ENCODE results near the gene MT1E.
A peak's percentile ranks its signal among the peaks of the same experiment; 100 is the strongest.
"Not testable (repeated sequence)": the region's sequence is repeated elsewhere in the genome, so short reads cannot be mapped to it uniquely, and the experiment has no call there.

MT1E gene

DNA sequence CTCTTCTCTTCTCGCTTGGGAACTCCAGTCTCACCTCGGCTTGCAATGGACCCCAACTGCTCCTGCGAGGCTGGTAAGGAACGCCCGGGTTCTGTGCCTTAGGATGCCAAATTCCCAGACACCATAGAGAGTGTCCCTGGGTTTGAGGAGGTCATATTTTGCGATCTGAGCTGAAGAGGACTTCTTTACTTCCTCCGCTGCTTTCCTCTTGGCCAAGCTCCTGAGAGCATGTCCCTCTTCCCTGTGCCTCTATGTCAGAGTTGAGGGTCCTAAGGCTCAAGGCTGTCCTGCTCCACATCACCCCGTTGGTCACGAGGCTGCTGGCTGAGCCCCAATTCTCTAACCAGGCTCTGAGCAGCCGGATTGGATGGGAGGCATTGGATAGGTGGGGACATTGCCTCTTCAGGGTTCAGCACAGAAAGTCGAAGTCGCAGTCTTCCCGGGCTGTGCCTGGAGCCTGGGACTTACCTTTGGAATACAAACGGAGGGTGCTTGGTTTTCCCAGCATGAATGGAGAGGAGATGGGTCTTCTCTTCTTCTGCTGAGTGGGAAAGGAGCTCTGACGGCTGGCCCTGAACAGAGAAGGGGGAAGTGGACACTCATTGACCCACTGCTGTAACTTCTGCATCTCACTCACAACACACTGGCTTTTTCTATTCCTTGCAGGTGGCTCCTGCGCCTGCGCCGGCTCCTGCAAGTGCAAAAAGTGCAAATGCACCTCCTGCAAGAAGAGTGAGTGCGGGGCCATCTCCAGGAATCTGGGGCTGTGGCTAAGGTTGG is 44.4 kb downstream of the MT1E start:
- no peak for DNase-seq (ENCODE audit: low read depth in 1 of 2, low spot score in 1 of 2)

DNA sequence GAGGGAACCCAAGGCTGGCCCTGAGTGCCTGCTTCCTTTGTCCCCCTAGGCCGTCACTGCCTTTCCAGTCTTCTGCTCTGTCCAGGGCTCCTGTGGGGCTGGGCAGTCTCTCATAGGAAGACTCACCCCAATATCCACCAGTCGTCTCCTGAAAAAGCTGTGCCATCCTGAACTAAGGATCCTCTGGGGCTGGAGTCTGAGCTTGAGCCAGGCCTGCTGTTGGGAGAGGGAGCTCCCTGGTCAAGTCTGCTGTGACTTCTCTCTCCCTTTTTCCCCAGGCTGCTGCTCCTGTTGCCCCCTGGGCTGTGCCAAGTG is 45.0 kb downstream of the MT1E start:
- no peak for DNase-seq (ENCODE audit: low read depth in 1 of 2, low spot score in 1 of 2)

- DNase-seq (ENCODE audit: low read depth in 1 of 2, low spot score in 1 of 2): not testable (repeated sequence)
These were observed 46.1 kb downstream of the MT1E start for GRCh38 chr16:56671691-56672090.

GRCh38 chr16:56672171-56672570 is 46.6 kb downstream of the MT1E start:
- DNase-seq (ENCODE audit: low read depth in 1 of 2, low spot score in 1 of 2): not testable (repeated sequence)

DNA sequence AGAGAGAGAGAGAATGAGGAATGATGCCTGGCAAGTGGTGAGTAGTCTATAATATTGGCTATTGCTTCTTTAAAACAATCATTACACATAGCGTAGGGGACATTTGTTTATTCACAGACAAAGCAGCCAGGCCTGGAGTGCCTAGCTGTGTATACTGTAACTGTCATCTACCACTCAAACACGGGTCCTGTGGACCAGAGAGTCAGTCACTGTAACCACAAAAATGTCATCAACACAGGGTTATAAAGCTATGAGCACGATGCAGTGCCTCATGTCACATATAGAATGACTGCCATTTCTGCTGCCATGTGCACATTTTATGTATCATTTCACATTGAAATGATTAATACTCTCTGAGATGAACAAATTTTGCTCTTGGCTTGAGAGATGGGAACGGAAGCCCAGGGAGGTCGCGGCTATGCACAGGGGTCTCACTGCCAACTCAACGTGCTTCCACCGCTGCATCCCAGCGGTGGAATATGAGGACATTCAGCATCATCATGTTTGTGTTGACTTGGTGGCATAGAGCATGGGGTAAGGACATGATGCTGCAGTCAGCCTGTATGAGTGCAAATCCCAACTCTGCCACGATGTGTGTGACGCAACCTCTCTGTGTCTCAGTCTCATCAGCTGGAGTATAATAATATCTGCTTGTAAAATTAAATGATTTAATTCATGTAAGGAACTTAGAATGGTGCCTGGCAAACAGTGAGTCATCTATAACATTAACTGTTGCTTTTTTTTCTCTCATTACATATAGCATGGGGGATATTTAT is 47.4 kb downstream of the MT1E start:
- no peak for DNase-seq (ENCODE audit: low read depth in 1 of 2, low spot score in 1 of 2)

GRCh38 chr16:56673921-56674320 is 48.3 kb downstream of the MT1E start:
- DNase-seq (ENCODE audit: low read depth in 1 of 2, low spot score in 1 of 2): no peak

DNA sequence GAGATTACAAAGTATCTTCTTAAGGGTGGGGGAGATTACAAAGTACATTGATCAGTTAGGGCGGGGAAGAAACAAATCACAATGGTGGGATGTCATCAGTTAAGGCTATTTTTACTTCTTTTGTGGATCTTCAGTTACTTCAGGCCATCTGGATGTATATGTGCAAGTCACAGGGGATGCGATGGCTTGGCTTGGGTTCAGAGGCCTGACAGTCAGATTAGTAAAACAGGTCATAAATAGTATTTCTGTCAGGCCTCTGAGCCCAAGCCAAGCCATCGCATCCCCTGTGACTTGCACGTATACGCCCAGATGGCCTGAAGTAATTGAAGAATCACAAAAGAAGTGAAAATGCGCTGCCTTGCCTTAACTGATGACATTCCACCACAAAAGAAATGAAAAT is 49.0 kb downstream of the MT1E start:
- DNase-seq (ENCODE audit: low read depth in 1 of 2, low spot score in 1 of 2): not testable (repeated sequence)

GRCh38 chr16:56675685-56676210 is 50.2 kb downstream of the MT1E start:
- DNase-seq (ENCODE audit: low read depth in 1 of 2, low spot score in 1 of 2): peak in 1 of 2 donors; percentile 31

Data from activated CD4-positive, alpha-beta T cell treated with anti-CD3 and anti-CD28 coated beads, Interleukin-2, amount 50 U/mL, for 24 hours (primary cell).